SK-N-SH (cell line): ENCODE measurements around the gene VPS52. TPM values are rescaled to one million over a fixed set of nuclear protein-coding genes. Genes with fewer than 3 reads are reported as not detected.
"Not testable (repeated sequence)": the region's sequence is repeated elsewhere in the genome, so short reads cannot be mapped to it uniquely, and the experiment has no call there.

Experiments used
- CTCF ChIA-PET: fragments of 300-600, 350-600 bp; formaldehyde crosslinking; extraction: SDS; loops from one replicate; lab custom pipeline; 2021; lab: Yijun Ruan, JAX
- POLR2A ChIA-PET: fragments of 350-600 bp; sonication (Branson Sonifier 250); formaldehyde crosslinking; extraction: SDS; loops from one replicate; lab custom pipeline; 2020; ENCODE audit warnings: antibody characterized with exemption, inconsistent platforms; lab: Yijun Ruan, JAX
- DNase-seq: peaks from one replicate; pipeline ENCODE4 v3.0.0; 2012
- H2AFZ ChIP-seq: fragments of 200-600 bp; sonication (generic); 2 replicates; pipeline ENCODE4 v1.8.1; 2016; ENCODE audit warnings: antibody characterized with exemption, mild to moderate bottlenecking, low read depth
- H3F3A ChIP-seq: fragments of 200-600 bp; sonication (generic); replicated peaks from 2 replicates; pipeline ENCODE3; 2016; ENCODE audit warnings: antibody characterized with exemption, mild to moderate bottlenecking; ENCODE audit not compliant: insufficient read depth
- H3K27ac ChIP-seq, 2 experiments: fragments of 200-500 bp in 1 of 2; fragments of 200-600 bp in 1 of 2; sonication (Bioruptor generic) in 1 of 2; sonication (generic), shearing (Covaris generic) in 1 of 2; 2 replicates each; pipeline versions ENCODE4 v1.5.1 to v1.6.1; 2014 to 2016; ENCODE audit warnings: low read depth in 2 of 2, inconsistent platforms in 1 of 2, low read length in 1 of 2, mild to moderate bottlenecking in 1 of 2, mixed read lengths in 1 of 2
- H3K27me3 ChIP-seq: fragments of 200-600 bp; sonication (generic), shearing (Covaris generic); 2 replicates; pipeline ENCODE4 v1.6.1; 2016; ENCODE audit warnings: mixed run types; ENCODE audit not compliant: insufficient read depth
- H3K36me3 ChIP-seq, 2 experiments: fragments of 200-500 bp in 1 of 2; fragments of 200-600 bp in 1 of 2; sonication (Bioruptor generic) in 1 of 2; sonication (generic) in 1 of 2; replicated peaks in 1 of 2; 2 replicates each; pipeline versions ENCODE3 to v1.5.1; 2014 to 2016; ENCODE audit warnings: low read length in 1 of 2, mild to moderate bottlenecking in 1 of 2; ENCODE audit not compliant: insufficient read depth in 2 of 2, control insufficient read depth in 1 of 2
- H3K4me1 ChIP-seq, 2 experiments: fragments of 200-500 bp in 1 of 2; fragments of 200-600 bp in 1 of 2; sonication (Bioruptor generic) in 1 of 2; sonication (generic), shearing (Covaris generic) in 1 of 2; 2 replicates each; pipeline versions ENCODE4 v1.5.1 to v1.6.1; 2014 to 2016; ENCODE audit warnings: low read depth in 1 of 2, low read length in 1 of 2, mixed run types in 1 of 2; ENCODE audit not compliant: insufficient read depth in 2 of 2, control insufficient read depth in 1 of 2
- H3K4me2 ChIP-seq: fragments of 200-600 bp; sonication (generic), shearing (Covaris generic); 2 replicates; pipeline ENCODE4 v1.6.1; 2017; ENCODE audit warnings: mixed run types
- H3K4me3 ChIP-seq, 2 experiments: fragments of 200-500 bp in 1 of 2; fragments of 200-600 bp in 1 of 2; sonication (Bioruptor generic) in 1 of 2; sonication (generic), shearing (Covaris generic) in 1 of 2; 2 replicates each; pipeline versions ENCODE4 v1.5.1 to v1.8.1; 2014 to 2016; ENCODE audit warnings: low read depth in 2 of 2, inconsistent platforms in 1 of 2, low read length in 1 of 2, mild to moderate bottlenecking in 1 of 2, mixed read lengths in 1 of 2, moderate library complexity in 1 of 2
- H3K79me2 ChIP-seq: fragments of 200-600 bp; sonication (generic); 2 replicates; pipeline ENCODE4 v1.8.1; 2017; ENCODE audit warnings: mild to moderate bottlenecking; ENCODE audit not compliant: insufficient read depth
- H3K9ac ChIP-seq: fragments of 200-600 bp; sonication (generic); 2 replicates; pipeline ENCODE4 v1.6.1; 2017; ENCODE audit warnings: mixed run types
- H3K9me2 ChIP-seq: fragments of 200-600 bp; sonication (generic); 2 replicates; pipeline ENCODE4 v1.6.1; 2017; ENCODE audit warnings: mixed run types
- H3K9me3 ChIP-seq: fragments of 200-600 bp; sonication (generic); 2 replicates; pipeline ENCODE4 v1.6.1; 2017; ENCODE audit warnings: mixed run types, mild to moderate bottlenecking, moderate library complexity
- H4K20me1 ChIP-seq: fragments of 200-600 bp; sonication (generic); 2 replicates; pipeline ENCODE4 v1.6.1; 2017; ENCODE audit warnings: mild to moderate bottlenecking, mixed run types; ENCODE audit not compliant: insufficient read depth
- CHD2 ChIP-seq: fragments of 150-350 bp; IDR thresholded peaks from 2 replicates; pipeline ENCODE4 v1.6.1; 2018; ENCODE audit warnings: low read length; ENCODE audit not compliant: partially characterized antibody
- EP300 ChIP-seq, 2 experiments: IDR thresholded peaks; 2 replicates each; pipeline versions ENCODE4 v1.4.0 to v1.6.1; 2012; ENCODE audit warnings: borderline replicate concordance in 1 of 2, low read depth in 1 of 2, low read length in 1 of 2
- FOSL2 ChIP-seq: IDR thresholded peaks from 2 replicates; pipeline ENCODE4 v1.4.0; 2012; ENCODE audit warnings: low read depth, mild to moderate bottlenecking, moderate library complexity, borderline replicate concordance
- GABPA ChIP-seq: IDR thresholded peaks from 2 replicates; pipeline ENCODE4 v1.4.0; 2012; ENCODE audit warnings: low read depth, mild to moderate bottlenecking
- MAX ChIP-seq: IDR thresholded peaks from 2 replicates; pipeline ENCODE4 v1.4.0; 2012; ENCODE audit warnings: low read depth
- MXI1 ChIP-seq: IDR thresholded peaks from 2 replicates; pipeline ENCODE4 v1.6.1; 2012; ENCODE audit warnings: mild to moderate bottlenecking, low read depth, low read length, improper control_type of control experiment
- SIN3A ChIP-seq: IDR thresholded peaks from 2 replicates; pipeline ENCODE4 v1.6.1; 2012; ENCODE audit warnings: low read depth, mild to moderate bottlenecking, low read length, moderate library complexity, borderline replicate concordance
- TEAD4 ChIP-seq: IDR thresholded peaks from 2 replicates; pipeline ENCODE4 v1.4.0; 2012; ENCODE audit warnings: mild to moderate bottlenecking, borderline replicate concordance; ENCODE audit not compliant: insufficient read depth
- YY1 ChIP-seq: IDR thresholded peaks from 2 replicates; pipeline ENCODE4 v1.4.0; 2012; ENCODE audit warnings: low read depth, mild to moderate bottlenecking
- WGBS: methylation state at CpG from one replicate; pipeline ENCODE4 v1.1.6; 2017; ENCODE audit warnings: low lambda C conversion rate; 5-methylcytosine and 5-hydroxymethylcytosine counted together
- polyA plus RNA-seq, 3 experiments: library from polyadenylated mRNA; depleted of rRNA; stranded (reverse); fragments of >200 nt; gene quantifications; 2 replicates each; pipeline ENCODE4 v1.2.3, GENCODE V29; 2012
- TF ChIP-seq, protein P1 (sequence below): IDR thresholded peaks from 2 replicates; pipeline ENCODE4 v1.6.1; 2012; ENCODE audit warnings: mild to moderate bottlenecking, low read depth, low read length, moderate library complexity
- TF ChIP-seq, protein P2 (sequence below): IDR thresholded peaks from 2 replicates; pipeline ENCODE4 v1.4.0; 2012; ENCODE audit warnings: low read depth, borderline replicate concordance
- TF ChIP-seq, protein P3 (sequence below): IDR thresholded peaks from 2 replicates; pipeline ENCODE4; 2012

Gene VPS52
- polyA plus RNA-seq, 1 of the 3 experiments (the other 2 are of a cell fraction), result 74.0 TPM

- TF ChIP-seq, protein P1, sequence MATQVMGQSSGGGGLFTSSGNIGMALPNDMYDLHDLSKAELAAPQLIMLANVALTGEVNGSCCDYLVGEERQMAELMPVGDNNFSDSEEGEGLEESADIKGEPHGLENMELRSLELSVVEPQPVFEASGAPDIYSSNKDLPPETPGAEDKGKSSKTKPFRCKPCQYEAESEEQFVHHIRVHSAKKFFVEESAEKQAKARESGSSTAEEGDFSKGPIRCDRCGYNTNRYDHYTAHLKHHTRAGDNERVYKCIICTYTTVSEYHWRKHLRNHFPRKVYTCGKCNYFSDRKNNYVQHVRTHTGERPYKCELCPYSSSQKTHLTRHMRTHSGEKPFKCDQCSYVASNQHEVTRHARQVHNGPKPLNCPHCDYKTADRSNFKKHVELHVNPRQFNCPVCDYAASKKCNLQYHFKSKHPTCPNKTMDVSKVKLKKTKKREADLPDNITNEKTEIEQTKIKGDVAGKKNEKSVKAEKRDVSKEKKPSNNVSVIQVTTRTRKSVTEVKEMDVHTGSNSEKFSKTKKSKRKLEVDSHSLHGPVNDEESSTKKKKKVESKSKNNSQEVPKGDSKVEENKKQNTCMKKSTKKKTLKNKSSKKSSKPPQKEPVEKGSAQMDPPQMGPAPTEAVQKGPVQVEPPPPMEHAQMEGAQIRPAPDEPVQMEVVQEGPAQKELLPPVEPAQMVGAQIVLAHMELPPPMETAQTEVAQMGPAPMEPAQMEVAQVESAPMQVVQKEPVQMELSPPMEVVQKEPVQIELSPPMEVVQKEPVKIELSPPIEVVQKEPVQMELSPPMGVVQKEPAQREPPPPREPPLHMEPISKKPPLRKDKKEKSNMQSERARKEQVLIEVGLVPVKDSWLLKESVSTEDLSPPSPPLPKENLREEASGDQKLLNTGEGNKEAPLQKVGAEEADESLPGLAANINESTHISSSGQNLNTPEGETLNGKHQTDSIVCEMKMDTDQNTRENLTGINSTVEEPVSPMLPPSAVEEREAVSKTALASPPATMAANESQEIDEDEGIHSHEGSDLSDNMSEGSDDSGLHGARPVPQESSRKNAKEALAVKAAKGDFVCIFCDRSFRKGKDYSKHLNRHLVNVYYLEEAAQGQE, result no peak
- TF ChIP-seq SIN3A (no peak), GABPA (no peak)
These were observed 35.3 kb downstream of the VPS52 start (continued) for GRCh38 chr6:33236328-33236727.

DNA sequence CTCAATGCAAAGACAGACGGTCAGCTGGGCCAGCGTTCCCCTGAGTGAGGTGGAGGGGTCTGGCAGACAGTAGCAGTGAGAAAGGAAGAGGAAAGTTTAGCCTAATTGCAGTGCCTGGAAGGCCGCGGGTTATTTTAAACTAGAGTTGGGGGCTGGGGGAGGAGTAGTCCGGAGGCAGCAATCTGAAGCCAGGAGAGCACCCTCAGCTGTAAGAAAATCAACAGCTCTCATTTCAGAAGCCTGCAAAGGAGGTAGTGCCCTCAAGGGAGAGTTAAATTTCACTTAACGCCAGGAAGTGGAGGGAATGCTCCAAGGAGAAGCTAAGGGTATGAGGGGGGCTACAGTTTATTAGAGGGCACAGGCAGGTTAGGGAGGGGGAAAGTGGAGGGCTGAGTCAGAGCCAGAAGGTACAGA lies 36.4 kb downstream of the VPS52 start:
- ChIA-PET POLR2A (no interaction called here), CTCF (interaction anchor here (1.1 to 9.1 kb wide), 3 partner anchors 13 to 109 kb away, joined by 4 to 68 read pairs (median 6); no protein-coding TSS in a partner anchor)
- Histone ChIP-seq H4K20me1 (no peaks in the 10 kb centered on the region), H3F3A (no peaks in the 10 kb centered on the region), H3K9me3 (no peaks in the 10 kb centered on the region), H2AFZ (no peak overlapping the region), H3K27me3 (peaks cover 79% of the 10 kb centered on the region), H3K4me3 (no peak overlapping the region), H3K79me2 (no peaks in the 10 kb centered on the region), H3K9ac (no peak overlapping the region), H3K4me1 (no peaks in the 10 kb centered on the region; a peak in 1 of 4 replicates), H3K9me2 (no peaks in the 10 kb centered on the region), H3K27ac (no peak overlapping the region), H3K4me2 (no peak overlapping the region), H3K36me3 (no peaks in the 10 kb centered on the region)
- TF ChIP-seq MAX (no peak), CHD2 (no peak), FOSL2 (no peak), YY1 (no peak), TEAD4 (no peak), MXI1 (no peak), EP300 (IDR thresholded peaks at IDR 0.05; ENCODE audit: borderline replicate concordance in 1 of 2, low read depth in 1 of 2, low read length in 1 of 2) (no peak)
- TF ChIP-seq, protein P2, sequence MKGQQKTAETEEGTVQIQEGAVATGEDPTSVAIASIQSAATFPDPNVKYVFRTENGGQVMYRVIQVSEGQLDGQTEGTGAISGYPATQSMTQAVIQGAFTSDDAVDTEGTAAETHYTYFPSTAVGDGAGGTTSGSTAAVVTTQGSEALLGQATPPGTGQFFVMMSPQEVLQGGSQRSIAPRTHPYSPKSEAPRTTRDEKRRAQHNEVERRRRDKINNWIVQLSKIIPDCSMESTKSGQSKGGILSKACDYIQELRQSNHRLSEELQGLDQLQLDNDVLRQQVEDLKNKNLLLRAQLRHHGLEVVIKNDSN, result no peak
- TF ChIP-seq, protein P3, sequence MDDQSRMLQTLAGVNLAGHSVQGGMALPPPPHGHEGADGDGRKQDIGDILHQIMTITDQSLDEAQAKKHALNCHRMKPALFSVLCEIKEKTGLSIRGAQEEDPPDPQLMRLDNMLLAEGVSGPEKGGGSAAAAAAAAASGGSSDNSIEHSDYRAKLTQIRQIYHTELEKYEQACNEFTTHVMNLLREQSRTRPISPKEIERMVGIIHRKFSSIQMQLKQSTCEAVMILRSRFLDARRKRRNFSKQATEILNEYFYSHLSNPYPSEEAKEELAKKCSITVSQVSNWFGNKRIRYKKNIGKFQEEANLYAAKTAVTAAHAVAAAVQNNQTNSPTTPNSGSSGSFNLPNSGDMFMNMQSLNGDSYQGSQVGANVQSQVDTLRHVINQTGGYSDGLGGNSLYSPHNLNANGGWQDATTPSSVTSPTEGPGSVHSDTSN, result no peak
- DNase-seq, result no peak
- 17% methylated on average over 6 of the region's 6 CpGs for WGBS

GRCh38 chr6:33226503-33227120 lies 45.1 kb downstream of the VPS52 start:
- DNase-seq, H3F3A ChIP-seq, H3K4me1 ChIP-seq, POLR2A ChIA-PET, H4K20me1 ChIP-seq, H3K4me2 ChIP-seq, H3K9me3 ChIP-seq, H3K27ac ChIP-seq, H3K9me2 ChIP-seq, H3K9ac ChIP-seq, H3K36me3 ChIP-seq, H2AFZ ChIP-seq, H3K79me2 ChIP-seq, H3K4me3 ChIP-seq: not testable (repeated sequence)
- H3K27me3 ChIP-seq, result peaks cover 57% of the 10 kb centered on the region
- CTCF ChIA-PET, result interaction anchor here (1.2 to 4.7 kb wide), 3 partner anchors 20 to 65 kb away, joined by 4 to 26 read pairs (median 5); no protein-coding TSS in a partner anchor
- 24% methylated on average over 14 of the region's 14 CpGs for WGBS
